Activated naive CD4-positive, alpha-beta T cell (primary cell): ENCODE data around the gene NCKAP5.

Source experiments
- DNase-seq, 4 experiments: peaks; one replicate each; lab custom pipeline; 2025; lab: John Stamatoyannopoulos, UW

Gene NCKAP5

DNA sequence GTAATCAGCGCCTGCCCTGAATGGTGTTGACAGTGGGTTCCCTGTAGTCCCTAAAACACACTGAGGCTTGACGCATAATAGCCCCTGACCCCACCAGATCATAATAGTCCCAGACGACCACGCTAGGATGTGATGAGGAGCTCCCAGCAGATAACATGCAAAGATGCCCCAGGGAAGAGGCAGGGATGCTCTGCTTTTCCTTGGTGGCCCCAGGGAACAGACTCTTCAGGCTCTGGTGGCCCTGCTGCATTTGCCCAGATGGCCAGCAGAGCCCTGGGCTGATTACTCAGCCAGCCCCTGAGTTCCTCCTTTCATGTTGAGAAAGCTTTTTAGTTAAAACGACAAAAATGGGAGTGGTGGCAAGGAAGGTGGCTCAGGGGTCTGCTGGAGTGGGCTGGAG, 5.9 kb upstream of the NCKAP5 start:
- DNase-seq, result no peak

- DNase-seq, result no peak
Measured at GRCh38 chr2:133573491-133574162, 5.4 kb upstream of the NCKAP5 start.

GRCh38 chr2:133571249-133571648, 3.0 kb upstream of the NCKAP5 start:
- no peak for DNase-seq

GRCh38 chr2:133570542-133570941, 2.3 kb upstream of the NCKAP5 start:
- no peak for DNase-seq

- no peak for DNase-seq
Measured at GRCh38 chr2:133569286-133569830, 1.1 kb upstream of the NCKAP5 start.

- no peak for DNase-seq
Measured at GRCh38 chr2:133568598-133568997, 335 bp upstream of the NCKAP5 start.

- DNase-seq, result no peak
Measured at GRCh38 chr2:133562558-133562957, 5.7 kb downstream of the NCKAP5 start.

DNA sequence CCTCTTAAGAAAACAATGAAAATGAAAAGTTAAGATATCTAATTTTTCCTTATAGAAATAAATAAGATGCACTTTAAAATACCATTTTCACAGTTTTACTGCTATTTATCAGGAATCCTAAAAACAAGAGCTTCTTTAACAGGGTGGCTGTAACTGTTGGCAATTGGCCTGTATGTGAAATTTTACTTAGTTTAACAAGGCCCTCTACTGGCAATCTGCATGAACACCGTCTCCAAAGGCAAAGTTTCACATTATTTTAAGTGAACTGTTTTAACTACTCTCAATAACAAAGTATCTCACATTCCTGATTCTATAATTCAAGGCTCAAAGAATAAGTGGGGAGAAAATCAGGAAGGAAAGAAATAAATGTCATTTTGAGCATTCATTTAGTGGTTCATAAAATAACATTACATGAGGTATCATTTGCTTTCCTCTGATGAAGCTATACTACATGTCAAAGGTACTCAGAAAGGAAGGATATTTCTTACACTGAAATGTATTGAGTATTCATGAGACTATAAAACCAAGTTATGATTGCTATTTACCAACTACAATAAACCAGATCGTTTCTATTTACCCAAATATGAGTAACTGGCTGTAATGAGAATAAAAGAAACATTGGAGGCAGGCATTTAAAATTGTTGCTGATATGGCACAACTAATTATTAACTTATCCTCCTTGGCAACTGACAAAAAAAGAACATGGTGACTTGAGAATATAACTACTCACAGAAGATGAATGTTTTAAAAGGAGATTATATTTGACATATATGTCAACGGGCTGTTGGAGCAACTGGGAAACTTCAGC, 7.0 kb downstream of the NCKAP5 start:
- DNase-seq, result no peak

- DNase-seq, result no peak
Measured at GRCh38 chr2:133557614-133558013, 10.6 kb downstream of the NCKAP5 start.

DNA sequence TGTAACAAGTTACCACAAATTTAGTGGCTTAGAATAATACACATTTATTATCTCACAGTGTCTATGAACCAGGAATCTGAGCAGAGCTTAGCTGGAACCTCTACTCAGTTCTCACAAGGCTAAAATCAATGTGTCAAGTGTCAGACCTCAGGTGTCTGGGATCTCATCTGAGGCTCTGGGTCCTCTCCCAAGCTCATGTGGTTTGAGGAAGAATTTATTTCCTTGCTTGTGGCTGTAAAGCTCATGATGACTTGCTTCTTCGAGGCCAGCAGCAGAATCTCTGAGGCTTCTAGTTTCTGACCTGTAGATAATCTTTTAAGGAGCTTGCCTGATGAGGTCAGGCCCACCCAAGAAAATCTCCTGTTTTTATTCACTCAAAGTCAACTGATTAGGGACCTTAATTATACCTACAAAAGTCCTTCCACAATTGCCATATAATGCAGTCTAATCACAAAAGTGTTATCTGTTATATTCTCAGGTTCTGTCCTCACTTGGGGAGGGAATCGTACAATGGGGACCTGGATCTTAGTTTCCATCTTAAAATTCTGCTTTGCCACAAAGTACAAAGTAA, 14.3 kb downstream of the NCKAP5 start:
- no peak for DNase-seq

- no peak for DNase-seq
Measured at GRCh38 chr2:133553251-133553650, 15.0 kb downstream of the NCKAP5 start.

DNA sequence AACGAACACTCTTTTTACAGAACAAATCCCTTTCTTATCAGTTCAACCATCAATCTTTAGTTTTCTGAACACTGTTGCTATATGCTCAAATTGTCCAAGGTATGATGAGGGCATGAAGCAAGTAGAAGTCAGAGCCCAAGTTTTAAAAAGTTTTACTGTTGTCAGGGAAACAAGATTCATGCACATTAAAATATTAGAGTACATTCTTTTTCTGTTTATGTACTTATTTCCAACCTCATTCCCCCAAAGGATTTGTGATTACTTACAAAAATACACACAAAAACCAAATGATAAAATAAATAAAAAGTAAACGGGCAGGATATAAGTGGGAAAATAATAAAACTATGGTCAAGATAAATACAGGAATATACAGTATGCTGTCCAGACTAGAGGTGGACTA, 15.4 kb downstream of the NCKAP5 start:
- DNase-seq, result no peak

DNA sequence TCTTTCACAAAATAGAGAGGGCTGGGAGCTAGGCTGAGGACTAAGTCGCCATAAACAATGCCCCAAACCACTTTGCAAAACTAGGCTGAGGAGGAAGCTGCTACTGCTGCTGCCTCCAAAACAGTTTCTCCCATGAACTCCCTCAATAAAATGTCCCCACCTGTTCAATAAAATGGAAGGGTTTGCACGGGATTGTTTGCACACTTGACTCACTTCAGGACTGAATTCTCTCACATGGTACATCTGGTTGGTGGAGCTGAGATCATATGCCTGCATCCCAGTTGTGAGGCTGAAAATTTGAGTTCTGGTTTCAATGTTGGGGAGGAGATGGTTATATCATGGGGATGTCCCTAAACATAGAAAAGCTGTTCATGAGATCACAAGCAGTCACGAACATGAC, 26.5 kb downstream of the NCKAP5 start:
- DNase-seq, result no peak

- DNase-seq, result no peak
Measured at GRCh38 chr2:133541376-133541775, 26.9 kb downstream of the NCKAP5 start.

DNA sequence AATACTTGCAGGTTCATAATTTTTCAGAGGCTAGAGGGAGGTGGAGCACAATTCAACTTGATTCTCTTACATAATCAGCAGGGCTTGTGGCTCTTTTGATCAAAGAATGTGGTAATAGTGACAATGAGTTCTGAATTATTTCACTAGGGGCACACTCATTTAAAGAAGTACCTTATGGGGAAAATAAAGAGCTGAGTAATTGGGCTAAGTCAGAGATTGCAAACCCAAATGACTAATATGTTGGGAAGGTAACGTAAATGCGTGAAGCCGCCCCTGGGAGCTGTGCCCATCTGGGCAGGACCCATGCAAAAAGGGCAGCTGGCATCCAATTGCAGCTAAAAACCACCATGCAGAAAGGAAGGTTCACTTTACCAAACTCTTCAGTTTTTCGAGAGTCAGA, 35.3 kb downstream of the NCKAP5 start:
- no peak for DNase-seq

DNA sequence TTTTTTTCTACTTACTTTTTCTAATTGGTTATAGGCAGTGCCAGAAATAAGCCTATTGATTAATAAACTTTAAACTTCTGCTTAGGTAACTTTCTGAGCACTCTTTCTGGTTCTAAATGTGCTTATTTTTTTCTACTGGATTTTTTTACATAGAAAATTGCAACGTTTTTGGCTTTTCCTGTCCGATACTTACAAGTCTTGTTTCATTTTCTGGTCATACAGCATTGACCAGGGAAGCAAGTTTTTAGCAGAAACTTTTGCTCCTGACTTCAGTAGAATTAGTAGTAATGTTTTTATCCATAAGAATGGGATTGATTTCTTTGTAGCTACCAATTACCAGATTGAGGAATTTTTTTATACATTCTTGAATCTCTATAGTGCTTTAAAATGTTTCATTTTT, 36.9 kb downstream of the NCKAP5 start:
- no peak for DNase-seq

DNA sequence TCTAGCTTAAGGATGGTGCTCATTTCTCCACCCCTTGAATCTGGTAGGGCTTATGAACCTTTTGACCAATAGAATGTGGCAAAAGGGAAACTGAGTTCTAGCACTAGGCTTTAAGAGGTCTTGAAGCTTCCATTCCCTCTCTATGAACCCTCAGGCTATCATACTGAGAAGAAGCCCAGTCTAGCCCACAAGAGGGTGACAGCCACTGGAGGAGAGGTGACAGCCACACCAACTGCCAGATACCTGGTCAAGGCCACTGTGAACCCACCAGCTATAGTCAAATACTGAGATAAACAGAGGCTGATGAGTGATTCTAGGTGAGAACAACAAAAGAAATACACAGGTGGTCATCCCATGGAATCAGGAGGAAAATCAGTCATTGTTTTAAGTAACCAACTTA, 37.6 kb downstream of the NCKAP5 start:
- no peak for DNase-seq

DNA sequence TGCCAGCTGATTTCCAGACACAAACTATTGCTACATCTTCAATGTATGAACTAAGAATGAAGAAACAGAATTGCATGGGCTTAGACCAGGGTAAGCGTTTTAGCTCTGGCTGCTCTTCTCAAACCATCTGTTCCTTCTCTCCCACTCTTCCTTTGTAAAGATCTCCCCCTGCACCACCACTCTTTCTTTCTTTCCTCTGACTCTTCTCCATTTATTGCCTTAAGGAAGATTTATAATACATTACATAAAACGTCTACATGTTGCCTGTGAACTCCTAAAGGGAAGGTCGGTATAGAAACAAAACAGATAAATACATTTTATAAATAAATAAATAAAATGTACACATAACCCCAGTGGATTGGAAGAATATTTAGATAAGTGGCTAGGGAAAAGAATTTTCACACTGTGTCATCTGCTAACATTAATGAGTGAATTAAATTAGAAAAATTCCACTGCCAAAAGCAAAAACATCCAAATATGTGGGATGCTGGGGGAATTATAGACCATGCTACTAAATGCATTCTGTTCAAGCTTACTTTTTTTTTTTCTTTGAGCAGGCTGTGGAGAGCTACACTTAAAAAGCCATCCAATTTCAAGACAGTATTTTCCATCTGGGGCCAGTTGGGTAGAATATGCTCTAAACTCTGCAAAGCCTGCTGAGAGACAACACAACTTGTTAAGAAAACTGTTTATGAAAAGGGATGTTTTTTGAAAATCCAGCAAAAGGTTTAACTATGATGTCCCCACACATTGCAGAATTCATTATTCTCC, 41.5 kb downstream of the NCKAP5 start:
- DNase-seq, result no peak

DNA sequence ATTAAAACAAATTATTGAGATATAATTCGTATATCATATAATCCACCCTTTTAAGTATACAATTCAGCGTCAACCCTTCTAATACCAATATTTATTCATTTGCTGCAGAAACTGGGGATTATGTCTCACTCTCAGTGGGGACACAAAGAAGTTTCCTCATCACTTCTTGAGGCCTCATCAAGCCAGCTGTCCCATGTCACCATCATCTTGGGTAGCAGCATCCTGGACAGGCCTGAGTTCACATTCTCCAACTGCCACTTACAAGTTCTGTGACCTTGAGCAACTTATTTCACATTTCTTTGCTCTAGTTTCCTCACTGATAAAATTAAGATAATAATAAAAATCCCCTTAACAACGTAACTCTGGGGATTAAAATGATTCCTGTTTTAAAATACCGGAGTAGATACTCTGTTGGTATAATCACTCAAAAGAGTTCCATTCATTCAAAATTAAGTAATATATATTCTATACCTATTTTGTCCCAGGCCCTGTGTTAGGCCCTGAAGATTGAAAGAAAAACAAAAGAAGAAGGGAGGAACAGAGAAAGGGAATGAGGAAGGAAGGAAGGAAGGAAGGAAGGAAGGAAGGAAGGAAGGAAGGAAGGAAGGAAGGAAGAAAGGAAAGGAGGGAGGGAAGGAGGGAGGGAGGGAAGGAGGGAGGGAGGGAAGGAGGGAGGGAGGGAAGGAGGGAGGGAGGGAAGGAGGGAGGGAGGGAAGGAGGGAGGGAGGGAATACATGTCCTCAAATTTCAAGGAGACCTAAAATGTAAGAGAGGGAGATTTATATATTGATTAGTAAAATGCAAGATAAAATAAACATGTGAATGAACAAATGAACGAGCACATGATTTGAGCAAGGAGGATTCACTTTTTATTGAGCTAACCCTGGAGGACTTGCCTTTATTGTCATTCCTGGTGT, 42.4 kb downstream of the NCKAP5 start:
- no peak for DNase-seq

- no peak for DNase-seq
Measured at GRCh38 chr2:133525090-133525489, 43.2 kb downstream of the NCKAP5 start.

DNA sequence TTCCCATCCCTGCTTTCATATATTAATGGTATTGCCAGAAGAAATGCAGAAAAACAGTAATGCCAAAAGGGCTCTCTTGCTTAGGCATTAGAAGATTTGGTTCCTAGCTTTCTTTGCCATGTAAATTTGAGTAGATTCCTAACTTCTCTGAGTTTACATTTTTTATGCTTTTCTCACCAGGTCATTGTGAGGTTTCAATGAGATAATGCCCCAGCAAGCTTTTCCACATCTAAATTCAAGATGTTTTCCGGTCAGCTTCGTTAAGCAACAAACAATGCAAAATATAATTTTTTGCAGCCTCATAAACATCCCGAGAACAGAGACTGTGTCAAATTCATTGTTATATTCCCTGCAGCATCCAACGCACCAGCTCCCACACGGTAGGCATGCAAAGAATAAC, 44.9 kb downstream of the NCKAP5 start:
- no peak for DNase-seq
